ENCODE data around the gene TMEM82.

DNA sequence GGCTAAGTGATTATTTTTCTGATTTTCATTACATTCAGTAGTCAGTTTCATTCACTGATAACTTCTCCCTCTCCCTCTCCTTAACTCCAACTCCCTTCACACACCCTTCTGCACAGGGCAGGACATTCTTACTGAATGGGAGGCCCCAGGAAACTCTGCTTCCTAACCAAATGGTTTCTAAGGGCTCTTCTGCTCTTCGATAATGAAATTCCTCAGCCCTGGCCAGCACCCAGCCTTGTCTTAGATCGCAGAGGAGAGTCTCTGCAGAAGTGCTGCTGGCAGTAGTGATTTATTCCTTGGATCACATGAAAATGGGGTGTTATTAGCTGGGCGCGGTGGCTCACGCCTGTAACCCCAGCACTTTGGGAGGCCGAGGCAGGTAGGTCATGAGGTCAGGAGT is 41.8 kb upstream of the TMEM82 start:
- TF ChIP-seq SP1 (IDR thresholded peaks at IDR 0.05), result no peak
- TF ChIP-seq, protein P1, sequence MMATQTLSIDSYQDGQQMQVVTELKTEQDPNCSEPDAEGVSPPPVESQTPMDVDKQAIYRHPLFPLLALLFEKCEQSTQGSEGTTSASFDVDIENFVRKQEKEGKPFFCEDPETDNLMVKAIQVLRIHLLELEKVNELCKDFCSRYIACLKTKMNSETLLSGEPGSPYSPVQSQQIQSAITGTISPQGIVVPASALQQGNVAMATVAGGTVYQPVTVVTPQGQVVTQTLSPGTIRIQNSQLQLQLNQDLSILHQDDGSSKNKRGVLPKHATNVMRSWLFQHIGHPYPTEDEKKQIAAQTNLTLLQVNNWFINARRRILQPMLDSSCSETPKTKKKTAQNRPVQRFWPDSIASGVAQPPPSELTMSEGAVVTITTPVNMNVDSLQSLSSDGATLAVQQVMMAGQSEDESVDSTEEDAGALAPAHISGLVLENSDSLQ (IDR thresholded peaks at IDR 0.05), result no peak
- no peak for TF ChIP-seq FOXA1 (IDR thresholded peaks at IDR 0.05)
- TF ChIP-seq FOXK2 (IDR thresholded peaks at IDR 0.05), result no peak
- no peak for TF ChIP-seq BHLHE40 (IDR thresholded peaks at IDR 0.05; ENCODE audit: borderline replicate concordance)
- TF ChIP-seq TARDBP (IDR thresholded peaks at IDR 0.05), result no peak
- TF ChIP-seq HDGF (IDR thresholded peaks at IDR 0.05; ENCODE audit: borderline replicate concordance), result no peak
- no peak for TF ChIP-seq FOXM1 (IDR thresholded peaks at IDR 0.05; ENCODE audit: borderline replicate concordance)
- no peak for TF ChIP-seq ELF4 (IDR thresholded peaks at IDR 0.05)
- no peak for TF ChIP-seq CTBP1 (IDR thresholded peaks at IDR 0.05; ENCODE audit: borderline replicate concordance)
- no peak for TF ChIP-seq NFRKB (IDR thresholded peaks at IDR 0.05)
- TF ChIP-seq SUZ12 (IDR thresholded peaks at IDR 0.05), result no peak
- no peak for TF ChIP-seq LEF1 (IDR thresholded peaks at IDR 0.05; ENCODE audit: borderline replicate concordance)

Measured in HEK293T (cell line).